GM23338 (cell line): Measurements from ENCODE around the gene N4BP2. TPM values are rescaled to one million over a fixed set of nuclear protein-coding genes. Genes with fewer than 3 reads are reported as not detected.

Source experiments
- ATAC-seq: fragments of 200-7000 bp; cut with Tn5 transposase; 3 replicates; pipeline ENCODE4 v1.9.1; 2020
- DNase-seq: peaks from one replicate; pipeline ENCODE4 v3.0.0-alpha.2; 2015; ENCODE audit warnings: low spot score
- H2AFZ ChIP-seq: fragments of 200-600 bp; sonication (generic); 2 replicates; pipeline ENCODE4 v1.8.0; 2016; ENCODE audit warnings: antibody characterized with exemption, mild to moderate bottlenecking, moderate library complexity
- H3F3A ChIP-seq: fragments of 200-600 bp; sonication (generic); replicated peaks from 2 replicates; pipeline ENCODE4 v1.8.0; 2017; ENCODE audit warnings: antibody characterized with exemption, mixed run types, low read depth
- H3K27ac ChIP-seq: fragments of 200-600 bp; sonication (generic); 2 replicates; pipeline ENCODE4 v1.6.1; 2016; ENCODE audit warnings: low read depth
- H3K27me3 ChIP-seq: fragments of 200-600 bp; sonication (generic); 2 replicates; pipeline ENCODE4 v1.8.0; 2016; ENCODE audit warnings: mild to moderate bottlenecking, mixed run types, moderate library complexity; ENCODE audit not compliant: insufficient read depth
- H3K36me3 ChIP-seq: fragments of 200-600 bp; sonication (generic); 2 replicates; pipeline ENCODE4 v1.8.0; 2016; ENCODE audit warnings: mild to moderate bottlenecking; ENCODE audit not compliant: insufficient read depth
- H3K4me1 ChIP-seq: fragments of 200-600 bp; sonication (generic); 2 replicates; pipeline ENCODE4 v1.8.0; 2016; ENCODE audit warnings: mild to moderate bottlenecking, moderate library complexity; ENCODE audit not compliant: insufficient read depth
- H3K4me2 ChIP-seq: fragments of 200-600 bp; sonication (generic); 2 replicates; pipeline ENCODE4 v1.7.1; 2017; ENCODE audit warnings: mixed run types
- H3K4me3 ChIP-seq: fragments of 200-600 bp; sonication (generic); 2 replicates; pipeline ENCODE4 v1.6.1; 2016; ENCODE audit warnings: mixed run types
- H3K79me2 ChIP-seq: fragments of 200-600 bp; sonication (generic); replicated peaks from 2 replicates; pipeline ENCODE4 v1.8.0; 2017; ENCODE audit warnings: mild to moderate bottlenecking; ENCODE audit not compliant: insufficient read depth
- H3K9me2 ChIP-seq: fragments of 200-600 bp; sonication (generic); 2 replicates; pipeline ENCODE4 v1.8.0; 2017; ENCODE audit not compliant: insufficient read depth
- H4K20me1 ChIP-seq: fragments of 200-600 bp; sonication (generic); replicated peaks from 2 replicates; pipeline ENCODE4 v1.8.0; 2017; ENCODE audit warnings: mild to moderate bottlenecking; ENCODE audit not compliant: insufficient read depth
- H3K27ac Mint-ChIP-seq: 2 replicates; pipeline ENCODE4 v1.8.0; 2020; ENCODE audit warnings: inconsistent platforms, mild to moderate bottlenecking, moderate library complexity, mixed read lengths
- H3K27me3 Mint-ChIP-seq: 3 replicates; pipeline ENCODE4 v1.8.0; 2022; ENCODE audit warnings: low read depth, mild to moderate bottlenecking, moderate library complexity, mixed read lengths, inconsistent platforms; ENCODE audit not compliant: insufficient read depth, poor library complexity
- H3K36me3 Mint-ChIP-seq: 3 replicates; pipeline ENCODE4 v1.8.0; 2021; ENCODE audit warnings: low read depth, mild to moderate bottlenecking, inconsistent platforms, moderate library complexity, mixed read lengths
- H3K4me1 Mint-ChIP-seq: 3 replicates; pipeline ENCODE4 v1.8.0; 2020; ENCODE audit warnings: mild to moderate bottlenecking, inconsistent platforms, mixed read lengths
- H3K4me3 Mint-ChIP-seq: 3 replicates; pipeline ENCODE4 v1.8.0; 2021; ENCODE audit warnings: moderate library complexity, mild to moderate bottlenecking, inconsistent platforms, mixed read lengths
- H3K9me3 Mint-ChIP-seq: 3 replicates; pipeline ENCODE4 v1.8.0; 2020; ENCODE audit warnings: moderate library complexity, mild to moderate bottlenecking, inconsistent platforms, mixed read lengths
- CREB1 ChIP-seq: fragments of 250-450 bp; sonication (Bioruptor Pico); IDR thresholded peaks from 2 replicates; pipeline ENCODE4 v1.5.0; 2020; ENCODE audit warnings: low read depth, mild to moderate bottlenecking, moderate library complexity
- EZH2 ChIP-seq: fragments of 200-600 bp; sonication (generic); IDR thresholded peaks from one replicate; pipeline ENCODE4 v1.8.0; 2017; ENCODE audit warnings: antibody characterized with exemption, mild to moderate bottlenecking, low read depth; ENCODE audit not compliant: unreplicated experiment
- EZH2phosphoT487 ChIP-seq: fragments of 200-600 bp; sonication (generic); IDR thresholded peaks from one replicate; pipeline ENCODE4 v1.8.1; 2018; ENCODE audit warnings: antibody characterized with exemption; ENCODE audit not compliant: unreplicated experiment
- JUNB ChIP-seq: IDR thresholded peaks from one replicate; pipeline ENCODE4 v1.6.1; 2016; ENCODE audit warnings: antibody characterized with exemption; ENCODE audit not compliant: unreplicated experiment
- NANOG ChIP-seq: IDR thresholded peaks from 2 replicates; pipeline ENCODE4 v1.6.1; 2016; ENCODE audit warnings: antibody characterized with exemption, borderline replicate concordance
- POLR2AphosphoS5 ChIP-seq: IDR thresholded peaks from 2 replicates; pipeline ENCODE4 v1.6.1; 2016; ENCODE audit warnings: antibody characterized with exemption, low read depth
- STAT1 ChIP-seq: IDR thresholded peaks from one replicate; pipeline ENCODE4 v1.6.1; 2016; ENCODE audit warnings: antibody characterized with exemption; ENCODE audit not compliant: unreplicated experiment
- ZNF331 ChIP-seq: fragments of 250-450 bp; sonication (Bioruptor Pico); IDR thresholded peaks from 2 replicates; pipeline ENCODE4 v1.5.0; 2020; ENCODE audit warnings: low read depth, mild to moderate bottlenecking, moderate library complexity
- polyA plus RNA-seq: library from polyadenylated mRNA; unstranded; fragments of >200 nt; fragmentation: Nextera tagmentation; extraction: Ambion mirVana; gene quantifications from 2 replicates; pipeline ENCODE4 v1.2.1, GENCODE V29; 2016
- total RNA-seq: library from RNA; depleted of rRNA; stranded (reverse); fragments of >200 nt; shearing (Covaris generic); gene quantifications from 2 replicates; pipeline ENCODE4 v1.2.3, GENCODE V29; 2014
- TF ChIP-seq, protein P1 (sequence below), 2 experiments: fragments of 200-600 bp in 1 of 2; sonication (generic) in 1 of 2; conservative IDR thresholded peaks; 2 replicates each; pipeline versions ENCODE4 v1.5.1 to v1.6.1; 2016 to 2017; ENCODE audit warnings: antibody characterized with exemption in 2 of 2, low read depth in 2 of 2, mild to moderate bottlenecking in 2 of 2, moderate library complexity in 1 of 2
- TF ChIP-seq, protein P2 (sequence below): fragments of 250-450 bp; sonication (Bioruptor Pico); IDR thresholded peaks from 2 replicates; pipeline ENCODE4 v1.5.0; 2020; ENCODE audit warnings: mild to moderate bottlenecking, moderate library complexity
- TF ChIP-seq, protein P3 (sequence below): IDR thresholded peaks from 2 replicates; pipeline ENCODE4 v1.6.1; 2016; ENCODE audit warnings: antibody characterized with exemption

Gene N4BP2
- total and polyA plus RNA-seq, 2 experiments from 2014 or later, result 25.6 to 46.3 TPM

DNA sequence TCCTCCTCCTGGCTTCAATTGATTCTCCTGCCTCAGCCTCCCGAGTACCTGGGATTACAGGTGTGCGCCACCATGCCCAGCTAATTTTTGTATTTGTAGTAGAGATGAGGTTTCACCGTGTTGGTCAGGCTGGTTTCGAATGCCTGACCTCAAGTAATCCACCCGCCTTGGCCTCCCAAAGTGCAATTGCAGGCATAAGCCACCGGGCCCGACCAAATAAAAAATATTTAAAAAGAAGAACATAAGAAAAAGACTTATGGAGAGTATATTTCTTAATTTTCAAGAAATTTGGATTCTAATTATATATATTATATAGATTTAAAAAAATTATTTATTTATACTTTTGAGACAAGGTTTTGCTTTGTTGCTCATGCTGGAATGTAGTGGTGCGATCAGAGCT is 29.8 kb downstream of the N4BP2 start:
- Mint-ChIP-seq H3K9me3 (no peaks in the 10 kb centered on the region), H3K27me3 (no peaks in the 10 kb centered on the region), H3K36me3 (peaks cover 18% of the 10 kb centered on the region), H3K27ac (no peak overlapping the region), H3K4me1 (no peaks in the 10 kb centered on the region), H3K4me3 (no peak overlapping the region)
- TF ChIP-seq, protein P1, sequence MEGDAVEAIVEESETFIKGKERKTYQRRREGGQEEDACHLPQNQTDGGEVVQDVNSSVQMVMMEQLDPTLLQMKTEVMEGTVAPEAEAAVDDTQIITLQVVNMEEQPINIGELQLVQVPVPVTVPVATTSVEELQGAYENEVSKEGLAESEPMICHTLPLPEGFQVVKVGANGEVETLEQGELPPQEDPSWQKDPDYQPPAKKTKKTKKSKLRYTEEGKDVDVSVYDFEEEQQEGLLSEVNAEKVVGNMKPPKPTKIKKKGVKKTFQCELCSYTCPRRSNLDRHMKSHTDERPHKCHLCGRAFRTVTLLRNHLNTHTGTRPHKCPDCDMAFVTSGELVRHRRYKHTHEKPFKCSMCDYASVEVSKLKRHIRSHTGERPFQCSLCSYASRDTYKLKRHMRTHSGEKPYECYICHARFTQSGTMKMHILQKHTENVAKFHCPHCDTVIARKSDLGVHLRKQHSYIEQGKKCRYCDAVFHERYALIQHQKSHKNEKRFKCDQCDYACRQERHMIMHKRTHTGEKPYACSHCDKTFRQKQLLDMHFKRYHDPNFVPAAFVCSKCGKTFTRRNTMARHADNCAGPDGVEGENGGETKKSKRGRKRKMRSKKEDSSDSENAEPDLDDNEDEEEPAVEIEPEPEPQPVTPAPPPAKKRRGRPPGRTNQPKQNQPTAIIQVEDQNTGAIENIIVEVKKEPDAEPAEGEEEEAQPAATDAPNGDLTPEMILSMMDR (conservative IDR thresholded peaks at IDR 0.05; ENCODE audit: low read depth in 2 of 2), result no peak
- H3K4me1 ChIP-seq, result no peaks in the 10 kb centered on the region
- no peaks in the 10 kb centered on the region for H3K36me3 ChIP-seq
- H4K20me1 ChIP-seq, result peaks cover 4% of the 10 kb centered on the region; the same call in 1 of the 2 replicates
- H3F3A ChIP-seq, result 0 out of 2 replicates have a peak, but pooled peaks cover 4% of the 10 kb centered on the region
- no peak for ATAC-seq
- no peak overlapping the region for H2AFZ ChIP-seq
- no peak overlapping the region for H3K4me2 ChIP-seq
- no peaks in the 10 kb centered on the region for H3K9me2 ChIP-seq
- H3K4me3 ChIP-seq, result no peak overlapping the region
- no peak for DNase-seq
- H3K27ac ChIP-seq, result no peak overlapping the region
- H3K79me2 ChIP-seq, result peaks cover 62% of the 10 kb centered on the region
- H3K27me3 ChIP-seq, result no peaks in the 10 kb centered on the region

DNA sequence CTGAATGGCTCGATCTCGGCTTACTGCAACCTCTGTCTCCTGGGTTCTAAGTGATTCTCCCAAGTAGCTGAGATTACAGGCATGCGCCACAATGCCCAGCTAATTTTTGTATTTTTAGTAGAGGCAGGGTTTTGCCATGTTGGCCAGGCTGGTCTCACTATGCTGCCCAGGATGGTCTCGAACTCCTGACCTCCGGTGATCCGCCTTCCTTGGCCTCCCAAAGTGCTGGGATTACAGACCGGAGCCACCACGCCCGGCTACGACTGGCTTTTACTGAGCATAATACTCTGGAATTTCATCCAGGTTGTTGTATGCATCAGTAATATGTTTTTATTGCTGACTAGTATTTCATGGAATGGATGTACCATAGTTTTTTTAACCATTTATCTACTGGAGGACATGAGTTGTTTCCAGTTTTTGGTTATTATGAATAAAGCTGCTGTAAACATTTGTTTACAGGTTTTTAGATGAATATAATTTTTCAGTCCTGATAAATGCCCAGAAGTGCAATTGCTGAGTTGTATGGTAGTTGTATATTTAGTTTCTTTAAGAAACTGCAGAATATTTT is 31.2 kb downstream of the N4BP2 start:
- Mint-ChIP-seq H3K36me3 (peaks cover 18% of the 10 kb centered on the region), H3K9me3 (no peaks in the 10 kb centered on the region), H3K4me3 (no peak overlapping the region), H3K27ac (no peak overlapping the region), H3K4me1 (no peaks in the 10 kb centered on the region), H3K27me3 (no peaks in the 10 kb centered on the region)
- no peak overlapping the region for H3K4me3 ChIP-seq
- ATAC-seq (no peak), DNase-seq (no peak)
- 0 out of 2 replicates have a peak, but pooled peaks cover 4% of the 10 kb centered on the region for H3F3A ChIP-seq
- 0 out of 2 replicates have a peak, but pooled peaks cover 4% of the 10 kb centered on the region for H4K20me1 ChIP-seq
- H3K4me1 ChIP-seq, result no peaks in the 10 kb centered on the region
- no peak overlapping the region for H3K27ac ChIP-seq
- no peak overlapping the region for H2AFZ ChIP-seq
- H3K36me3 ChIP-seq, result no peaks in the 10 kb centered on the region
- H3K79me2 ChIP-seq, result peaks cover 69% of the 10 kb centered on the region
- no peaks in the 10 kb centered on the region for H3K27me3 ChIP-seq
- H3K9me2 ChIP-seq, result no peaks in the 10 kb centered on the region
- no peak overlapping the region for H3K4me2 ChIP-seq
- TF ChIP-seq STAT1 (no peak), CREB1 (CRISPR knock-in tag) (no peak), POLR2AphosphoS5 (no peak), ZNF331 (CRISPR knock-in tag) (no peak), NANOG (no peak), JUNB (no peak), EZH2phosphoT487 (no peak), EZH2 (no peak)
- TF ChIP-seq, protein P2, sequence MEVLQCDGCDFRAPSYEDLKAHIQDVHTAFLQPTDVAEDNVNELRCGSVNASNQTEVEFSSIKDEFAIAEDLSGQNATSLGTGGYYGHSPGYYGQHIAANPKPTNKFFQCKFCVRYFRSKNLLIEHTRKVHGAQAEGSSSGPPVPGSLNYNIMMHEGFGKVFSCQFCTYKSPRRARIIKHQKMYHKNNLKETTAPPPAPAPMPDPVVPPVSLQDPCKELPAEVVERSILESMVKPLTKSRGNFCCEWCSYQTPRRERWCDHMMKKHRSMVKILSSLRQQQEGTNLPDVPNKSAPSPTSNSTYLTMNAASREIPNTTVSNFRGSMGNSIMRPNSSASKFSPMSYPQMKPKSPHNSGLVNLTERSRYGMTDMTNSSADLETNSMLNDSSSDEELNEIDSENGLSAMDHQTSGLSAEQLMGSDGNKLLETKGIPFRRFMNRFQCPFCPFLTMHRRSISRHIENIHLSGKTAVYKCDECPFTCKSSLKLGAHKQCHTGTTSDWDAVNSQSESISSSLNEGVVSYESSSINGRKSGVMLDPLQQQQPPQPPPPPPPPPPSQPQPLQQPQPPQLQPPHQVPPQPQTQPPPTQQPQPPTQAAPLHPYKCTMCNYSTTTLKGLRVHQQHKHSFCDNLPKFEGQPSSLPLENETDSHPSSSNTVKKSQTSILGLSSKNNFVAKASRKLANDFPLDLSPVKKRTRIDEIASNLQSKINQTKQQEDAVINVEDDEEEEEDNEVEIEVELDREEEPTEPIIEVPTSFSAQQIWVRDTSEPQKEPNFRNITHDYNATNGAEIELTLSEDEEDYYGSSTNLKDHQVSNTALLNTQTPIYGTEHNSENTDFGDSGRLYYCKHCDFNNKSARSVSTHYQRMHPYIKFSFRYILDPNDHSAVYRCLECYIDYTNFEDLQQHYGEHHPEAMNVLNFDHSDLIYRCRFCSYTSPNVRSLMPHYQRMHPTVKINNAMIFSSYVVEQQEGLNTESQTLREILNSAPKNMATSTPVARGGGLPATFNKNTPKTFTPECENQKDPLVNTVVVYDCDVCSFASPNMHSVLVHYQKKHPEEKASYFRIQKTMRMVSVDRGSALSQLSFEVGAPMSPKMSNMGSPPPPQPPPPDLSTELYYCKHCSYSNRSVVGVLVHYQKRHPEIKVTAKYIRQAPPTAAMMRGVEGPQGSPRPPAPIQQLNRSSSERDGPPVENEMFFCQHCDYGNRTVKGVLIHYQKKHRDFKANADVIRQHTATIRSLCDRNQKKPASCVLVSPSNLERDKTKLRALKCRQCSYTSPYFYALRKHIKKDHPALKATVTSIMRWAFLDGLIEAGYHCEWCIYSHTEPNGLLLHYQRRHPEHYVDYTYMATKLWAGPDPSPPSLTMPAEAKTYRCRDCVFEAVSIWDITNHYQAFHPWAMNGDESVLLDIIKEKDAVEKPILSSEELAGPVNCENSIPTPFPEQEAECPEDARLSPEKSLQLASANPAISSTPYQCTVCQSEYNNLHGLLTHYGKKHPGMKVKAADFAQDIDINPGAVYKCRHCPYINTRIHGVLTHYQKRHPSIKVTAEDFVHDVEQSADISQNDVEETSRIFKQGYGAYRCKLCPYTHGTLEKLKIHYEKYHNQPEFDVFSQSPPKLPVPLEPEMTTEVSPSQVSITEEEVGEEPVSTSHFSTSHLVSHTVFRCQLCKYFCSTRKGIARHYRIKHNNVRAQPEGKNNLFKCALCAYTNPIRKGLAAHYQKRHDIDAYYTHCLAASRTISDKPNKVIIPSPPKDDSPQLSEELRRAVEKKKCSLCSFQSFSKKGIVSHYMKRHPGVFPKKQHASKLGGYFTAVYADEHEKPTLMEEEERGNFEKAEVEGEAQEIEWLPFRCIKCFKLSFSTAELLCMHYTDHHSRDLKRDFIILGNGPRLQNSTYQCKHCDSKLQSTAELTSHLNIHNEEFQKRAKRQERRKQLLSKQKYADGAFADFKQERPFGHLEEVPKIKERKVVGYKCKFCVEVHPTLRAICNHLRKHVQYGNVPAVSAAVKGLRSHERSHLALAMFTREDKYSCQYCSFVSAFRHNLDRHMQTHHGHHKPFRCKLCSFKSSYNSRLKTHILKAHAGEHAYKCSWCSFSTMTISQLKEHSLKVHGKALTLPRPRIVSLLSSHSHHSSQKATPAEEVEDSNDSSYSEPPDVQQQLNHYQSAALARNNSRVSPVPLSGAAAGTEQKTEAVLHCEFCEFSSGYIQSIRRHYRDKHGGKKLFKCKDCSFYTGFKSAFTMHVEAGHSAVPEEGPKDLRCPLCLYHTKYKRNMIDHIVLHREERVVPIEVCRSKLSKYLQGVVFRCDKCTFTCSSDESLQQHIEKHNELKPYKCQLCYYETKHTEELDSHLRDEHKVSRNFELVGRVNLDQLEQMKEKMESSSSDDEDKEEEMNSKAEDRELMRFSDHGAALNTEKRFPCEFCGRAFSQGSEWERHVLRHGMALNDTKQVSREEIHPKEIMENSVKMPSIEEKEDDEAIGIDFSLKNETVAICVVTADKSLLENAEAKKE, result no peak
- TF ChIP-seq, protein P3, sequence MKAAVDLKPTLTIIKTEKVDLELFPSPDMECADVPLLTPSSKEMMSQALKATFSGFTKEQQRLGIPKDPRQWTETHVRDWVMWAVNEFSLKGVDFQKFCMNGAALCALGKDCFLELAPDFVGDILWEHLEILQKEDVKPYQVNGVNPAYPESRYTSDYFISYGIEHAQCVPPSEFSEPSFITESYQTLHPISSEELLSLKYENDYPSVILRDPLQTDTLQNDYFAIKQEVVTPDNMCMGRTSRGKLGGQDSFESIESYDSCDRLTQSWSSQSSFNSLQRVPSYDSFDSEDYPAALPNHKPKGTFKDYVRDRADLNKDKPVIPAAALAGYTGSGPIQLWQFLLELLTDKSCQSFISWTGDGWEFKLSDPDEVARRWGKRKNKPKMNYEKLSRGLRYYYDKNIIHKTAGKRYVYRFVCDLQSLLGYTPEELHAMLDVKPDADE, result no peak
